HG03571 (cell line): ENCODE results near the gene CSF3R.

ENCODE experiments used
- ATAC-seq: cut with Tn5 transposase; IDR thresholded peaks from one replicate; pipeline ENCODE4 v1.9.1; 2021; ENCODE audit not compliant: unreplicated experiment

Gene CSF3R

DNA sequence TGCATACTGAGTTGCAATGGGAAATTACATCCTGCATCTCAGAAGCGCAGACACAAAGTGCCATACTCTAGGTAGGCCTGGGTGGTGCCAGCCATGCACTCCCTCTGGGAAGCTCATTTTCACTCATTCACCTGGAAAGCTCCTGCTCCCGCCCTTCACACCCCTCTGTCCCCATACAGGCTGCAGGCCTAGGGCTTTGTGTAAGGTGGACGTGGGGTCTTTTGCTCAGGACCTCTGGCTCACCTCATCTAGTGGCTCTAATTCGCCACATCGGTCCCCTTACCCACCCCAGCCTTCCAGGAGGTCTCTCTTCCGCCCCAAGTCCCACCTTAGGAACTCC, 19.3 kb downstream of the CSF3R start:
- ATAC-seq, result no peak

DNA sequence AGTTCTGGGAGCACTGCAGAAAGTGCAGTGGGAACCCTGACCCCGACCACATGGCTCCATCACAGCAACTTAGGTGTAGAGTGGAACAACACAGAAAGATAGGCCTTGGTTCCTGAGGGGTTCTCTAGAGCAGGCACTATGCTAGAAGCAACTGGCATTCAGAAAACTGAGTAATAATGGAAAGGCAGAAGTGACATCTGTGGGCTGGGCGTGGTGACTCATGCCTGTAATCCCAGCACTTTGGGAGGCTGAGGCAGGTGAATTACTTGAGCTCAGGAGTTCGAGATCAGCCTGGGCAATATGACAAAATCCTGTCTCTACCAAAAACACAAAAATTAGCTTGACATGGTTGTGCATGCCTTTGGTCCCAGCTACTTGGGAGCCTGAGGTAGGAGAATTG, 23.8 kb downstream of the CSF3R start:
- no peak for ATAC-seq

- no peak for ATAC-seq
These were observed 25.0 kb downstream of the CSF3R start for GRCh38 chr1:36457691-36458090.

- no peak for ATAC-seq
These were observed 26.3 kb downstream of the CSF3R start for GRCh38 chr1:36456391-36456928.

GRCh38 chr1:36455386-36455785, 27.3 kb downstream of the CSF3R start:
- ATAC-seq, result no peak

DNA sequence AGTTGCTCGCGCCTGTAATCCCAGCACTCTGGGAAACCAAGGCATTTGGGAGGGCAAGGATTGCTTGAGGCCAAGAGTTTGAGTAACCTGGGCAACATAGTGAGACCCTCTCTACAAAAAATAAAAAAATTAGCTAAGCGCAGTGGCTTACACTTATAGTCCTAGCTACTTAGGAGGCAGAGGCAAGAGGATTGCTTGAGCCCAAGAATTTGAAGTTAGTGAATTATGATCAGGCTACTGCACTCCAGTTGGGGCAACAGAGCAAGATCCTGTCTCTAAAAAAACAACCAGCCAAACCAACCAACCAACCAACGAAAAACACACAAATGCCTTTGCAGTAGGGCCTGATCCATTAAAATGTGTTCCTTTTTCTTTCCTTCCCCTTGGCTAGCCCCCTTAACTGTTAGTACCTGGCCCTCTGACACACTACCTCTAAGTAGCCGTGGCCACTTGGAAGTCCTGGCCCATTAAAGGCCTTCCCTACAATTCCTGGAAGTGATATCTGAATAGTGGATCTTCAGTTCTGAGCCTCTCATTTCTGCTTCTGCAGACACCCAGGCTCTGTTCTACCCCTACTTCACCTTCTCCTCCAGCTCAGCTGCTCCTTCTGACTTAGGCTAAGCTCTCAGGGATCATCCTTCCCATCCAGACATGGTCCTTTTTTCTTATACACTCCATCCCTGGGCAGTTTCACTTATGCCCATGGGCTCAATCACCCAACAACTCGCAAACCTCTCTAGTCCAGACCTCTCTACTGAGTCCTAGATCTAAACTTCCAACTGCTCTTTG, 28.9 kb downstream of the CSF3R start:
- no peak for ATAC-seq

GRCh38 chr1:36453051-36453450, 29.7 kb downstream of the CSF3R start:
- no peak for ATAC-seq

GRCh38 chr1:36450919-36451305, 31.8 kb downstream of the CSF3R start:
- ATAC-seq, result no peak

DNA sequence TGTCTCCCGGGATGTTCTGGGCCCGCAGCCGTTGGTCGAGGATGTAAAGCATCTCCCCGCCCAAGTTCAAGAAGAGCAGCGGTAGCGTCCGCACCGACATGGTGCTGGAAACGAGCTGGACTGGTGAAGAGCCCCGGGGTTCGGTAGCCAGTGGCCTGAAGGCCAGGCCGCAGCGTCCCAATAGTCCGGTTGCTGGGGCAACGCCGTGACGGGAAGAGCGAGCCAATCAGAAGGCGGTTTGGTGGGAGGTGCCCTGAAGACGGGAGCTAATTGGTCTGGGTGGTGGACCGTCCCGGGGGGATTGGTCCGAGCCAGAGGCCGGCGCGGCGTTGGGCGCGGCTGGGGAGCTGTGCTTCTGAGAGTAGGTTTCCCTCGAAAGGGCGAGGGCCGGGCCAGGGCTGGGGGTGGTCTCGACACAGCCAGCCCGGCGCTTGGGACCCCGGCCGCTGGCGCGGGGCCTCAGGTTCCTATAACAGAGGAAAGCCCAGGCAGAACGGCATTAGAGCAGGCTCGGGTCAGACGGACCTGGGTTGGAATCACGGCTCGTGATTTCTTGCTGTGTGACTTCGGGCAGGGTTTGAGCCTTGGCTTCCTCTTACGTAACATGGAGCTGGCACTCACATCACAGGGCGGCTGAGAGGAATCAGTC, 32.3 kb downstream of the CSF3R start, which contains the start of gene OSCP1:
OSCP1 (minus strand) TSS at position 182 of the 649 bp plus-strand sequence; CDS start at position 100, 82 bp downstream.
- peak; percentile 96 for ATAC-seq

DNA sequence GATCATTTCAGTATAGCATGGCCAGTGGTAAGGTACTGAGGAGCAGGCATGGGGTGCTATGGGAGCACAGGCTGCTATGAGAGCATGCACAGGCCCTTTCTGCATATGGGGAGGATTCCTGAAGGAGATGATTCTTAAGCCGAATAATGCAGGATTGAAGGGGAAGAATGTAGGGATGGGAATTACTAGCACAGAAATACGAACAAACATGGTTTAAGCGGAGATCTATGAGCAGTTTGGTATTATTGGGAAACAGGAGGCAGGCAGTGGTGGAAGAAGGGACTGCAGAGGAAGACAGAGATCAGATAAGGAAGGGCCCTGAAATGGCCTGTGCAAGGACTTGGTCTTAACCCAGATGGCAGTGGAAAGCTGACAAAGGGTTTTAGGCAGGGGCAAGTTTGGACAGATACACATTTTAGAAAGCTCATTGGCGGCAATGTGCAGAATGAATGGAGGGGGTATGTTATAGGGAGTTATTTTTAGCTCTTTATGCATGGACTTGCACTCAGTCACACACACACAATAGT, 34.1 kb downstream of the CSF3R start:
- no peak for ATAC-seq

- no peak for ATAC-seq
These were observed 35.3 kb downstream of the CSF3R start for GRCh38 chr1:36447450-36447849.

DNA sequence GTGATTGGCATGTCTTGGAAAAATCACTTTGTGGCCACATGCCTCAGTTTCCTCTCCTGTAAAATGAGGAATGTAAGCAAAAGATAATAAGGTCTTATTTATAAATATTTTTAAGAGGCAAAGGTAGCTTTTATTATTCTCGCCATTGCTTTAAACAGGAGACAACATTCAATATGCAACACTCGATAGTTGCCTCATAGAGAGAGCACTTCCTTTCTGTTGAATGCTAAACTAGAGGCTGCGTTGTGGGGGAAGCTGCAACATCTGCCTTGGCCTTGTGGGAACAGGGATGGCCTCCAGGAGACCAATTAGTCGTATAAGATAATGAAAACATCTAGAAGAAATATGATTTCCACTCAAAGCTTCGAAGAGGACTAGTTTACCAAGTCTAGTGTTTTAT, 36.0 kb downstream of the CSF3R start:
- no peak for ATAC-seq

DNA sequence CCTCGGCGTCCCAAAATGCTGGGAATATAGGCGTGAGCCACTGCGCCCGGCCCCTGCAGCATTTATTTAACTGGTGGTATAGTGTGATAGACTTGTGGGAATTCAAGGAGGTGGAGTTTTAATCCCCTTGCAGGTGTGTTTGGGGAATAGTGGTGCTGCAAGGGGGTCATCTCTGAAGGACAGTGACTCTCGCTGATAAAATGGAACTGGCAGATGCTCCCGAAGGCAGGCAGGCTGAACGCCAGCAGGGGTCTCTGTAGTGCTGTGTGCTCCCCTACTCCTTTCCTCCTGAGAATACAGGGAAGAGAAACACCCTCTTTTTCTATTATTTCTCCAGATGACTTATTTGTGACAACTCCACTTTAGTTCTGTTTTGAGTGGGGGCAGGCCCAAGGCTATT, 36.4 kb downstream of the CSF3R start:
- no peak for ATAC-seq

DNA sequence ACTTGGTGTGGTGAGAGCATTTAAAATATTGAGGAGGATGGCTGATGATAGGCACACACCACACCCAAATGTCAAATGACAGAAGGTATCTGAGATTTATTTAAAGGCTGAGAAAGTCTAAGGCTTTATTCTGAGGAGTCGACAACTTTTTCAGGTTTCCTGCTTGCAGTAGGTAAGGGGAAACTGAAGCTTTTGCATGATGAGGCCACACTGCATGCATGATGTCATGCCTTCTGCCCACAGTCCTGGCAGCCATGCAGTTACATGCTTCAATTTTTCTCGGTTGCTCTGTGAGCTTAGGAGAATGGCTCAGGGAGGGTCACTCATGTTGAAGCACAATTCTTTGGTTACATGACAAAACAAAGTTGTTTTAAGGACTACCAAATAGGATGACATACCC, 39.4 kb downstream of the CSF3R start:
- ATAC-seq, result no peak

DNA sequence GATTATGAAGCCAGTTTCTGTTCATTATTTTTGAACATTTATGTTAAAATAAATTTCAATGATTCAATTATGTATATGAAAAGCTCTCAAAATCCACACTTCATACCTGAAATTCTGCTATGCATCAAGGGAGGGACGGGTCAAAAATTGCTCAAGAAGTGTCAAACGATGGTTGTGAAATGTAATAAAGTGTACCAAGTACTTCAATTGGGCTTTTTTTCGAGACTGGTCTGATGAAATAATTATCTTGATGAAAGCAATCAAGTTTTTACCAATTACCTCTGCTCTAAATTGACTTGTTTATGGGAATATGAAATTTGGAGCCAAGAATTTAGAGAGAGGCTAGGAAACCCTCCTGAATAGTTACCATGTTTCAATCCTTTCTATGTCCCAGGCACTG, 40.4 kb downstream of the CSF3R start:
- no peak for ATAC-seq

- no peak for ATAC-seq
These were observed 42.1 kb downstream of the CSF3R start for GRCh38 chr1:36440646-36441045.

- ATAC-seq, result no peak
These were observed 42.7 kb downstream of the CSF3R start for GRCh38 chr1:36440044-36440443.

DNA sequence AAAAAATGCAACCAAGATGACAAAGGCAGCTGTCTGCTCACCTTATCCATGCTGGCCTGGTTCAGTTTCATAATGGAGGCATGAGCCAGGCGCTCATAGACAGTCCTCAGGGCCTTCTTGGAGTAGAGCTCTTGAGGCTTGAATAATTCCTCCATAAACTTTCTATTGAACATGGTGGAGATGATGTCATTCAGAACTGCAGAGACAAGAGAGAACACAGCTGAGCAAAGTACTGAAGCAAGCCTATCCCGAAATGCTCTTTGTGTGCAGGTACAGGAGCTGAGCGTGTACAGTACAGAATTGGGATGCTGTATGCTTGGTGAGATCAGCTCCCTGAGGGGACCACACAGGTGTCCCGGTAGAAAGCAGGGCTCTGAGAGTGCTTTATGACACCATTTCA, 44.0 kb downstream of the CSF3R start:
- ATAC-seq, result no peak

DNA sequence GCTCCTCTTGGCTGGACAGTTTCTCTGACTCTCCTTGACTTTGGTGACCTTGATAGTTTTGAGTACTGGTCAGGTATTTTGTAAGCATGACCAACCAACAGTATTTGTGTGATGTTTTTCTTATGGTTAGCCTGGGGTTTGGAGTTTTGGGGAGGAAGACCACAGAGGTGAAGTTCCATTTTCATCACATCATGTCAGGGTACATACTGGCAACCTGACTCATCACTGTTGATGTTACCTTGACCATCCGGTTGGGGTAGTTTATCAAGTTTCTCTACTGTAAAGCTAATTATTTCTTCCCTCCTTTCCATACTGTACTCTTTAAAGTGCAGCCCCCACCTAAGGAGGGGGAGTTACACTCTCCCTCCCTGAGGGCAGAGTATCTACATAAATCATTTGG, 45.9 kb downstream of the CSF3R start:
- ATAC-seq, result no peak

DNA sequence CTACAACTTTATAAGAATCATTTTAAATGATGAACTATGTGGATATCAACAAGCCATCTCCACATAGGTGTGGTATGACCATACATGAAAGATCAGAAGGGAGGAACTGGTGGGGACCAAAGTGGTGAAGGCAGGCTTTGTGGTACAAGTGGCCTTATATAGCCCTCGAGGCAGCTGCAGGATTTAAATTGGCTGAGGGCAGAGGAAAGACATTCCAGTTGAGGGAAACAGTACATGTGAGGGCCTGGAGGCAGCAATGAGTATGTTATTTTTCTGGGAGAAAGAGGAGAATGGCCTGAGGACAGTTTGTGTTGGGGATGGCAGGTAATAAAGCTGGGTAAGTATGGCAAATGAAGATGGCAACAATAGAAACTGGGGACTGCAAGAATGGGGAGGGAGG, 49.6 kb downstream of the CSF3R start:
- ATAC-seq, result no peak

DNA sequence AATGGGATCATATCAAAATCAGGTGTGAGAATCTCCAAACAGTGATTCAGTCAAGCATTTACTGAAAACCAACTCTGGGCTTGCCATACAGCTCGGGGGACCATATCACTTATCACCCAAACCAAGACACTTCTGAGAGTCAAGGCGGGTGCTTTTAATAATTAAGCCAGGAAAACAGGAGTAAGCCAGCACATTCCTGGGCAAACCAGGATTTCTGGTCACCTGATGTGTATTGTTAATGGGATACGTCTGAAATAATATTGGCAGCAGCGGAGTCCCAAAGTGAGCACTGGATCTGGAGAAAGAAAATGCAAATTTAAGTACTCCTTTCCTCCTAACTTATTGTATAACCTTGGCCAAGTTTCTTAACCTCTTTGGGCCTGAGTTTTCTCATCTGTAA, 50.1 kb downstream of the CSF3R start:
- ATAC-seq, result no peak

GRCh38 chr1:36425791-36426190, 56.9 kb downstream of the CSF3R start:
- ATAC-seq, result no peak
